Tibial nerve (tissue), 3 donors: Measurements from ENCODE around the gene PDLIM7.

Experiments used
- CTCF ChIP-seq, 5 experiments: fragments of 200-600 bp in 3 of 5; fragments of 450-650 bp in 2 of 5; sonication (generic) in 3 of 5; IDR thresholded peaks; one replicate each; pipeline ENCODE4 v1.5.1; 2016 to 2019; ENCODE audit warnings: antibody characterized with exemption in 5 of 5, mild to moderate bottlenecking in 3 of 5, moderate library complexity in 2 of 5
- POLR2A ChIP-seq, 2 donors: fragments of 450-650 bp; IDR thresholded peaks; one replicate each; pipeline ENCODE4 v1.6.1; 2017; ENCODE audit warnings: antibody characterized with exemption in 2 of 2, mild to moderate bottlenecking in 2 of 2, moderate library complexity in 2 of 2

- TF ChIP-seq CTCF (IDR thresholded peaks at IDR 0.05) (no peak), POLR2A (IDR thresholded peaks at IDR 0.05) (no peak)
Measured at GRCh38 chr5:177445917-177446199, 51.5 kb downstream of the PDLIM7 start.
